ENCODE results near the gene FBXO9. TPM values are rescaled to one million over a fixed set of nuclear protein-coding genes. Genes with fewer than 3 reads are reported as not detected.

FBXO9 gene
- polyA plus RNA-seq, 1 of the 3 experiments (the other 2 are of a cell fraction) = 61.9 TPM

DNA sequence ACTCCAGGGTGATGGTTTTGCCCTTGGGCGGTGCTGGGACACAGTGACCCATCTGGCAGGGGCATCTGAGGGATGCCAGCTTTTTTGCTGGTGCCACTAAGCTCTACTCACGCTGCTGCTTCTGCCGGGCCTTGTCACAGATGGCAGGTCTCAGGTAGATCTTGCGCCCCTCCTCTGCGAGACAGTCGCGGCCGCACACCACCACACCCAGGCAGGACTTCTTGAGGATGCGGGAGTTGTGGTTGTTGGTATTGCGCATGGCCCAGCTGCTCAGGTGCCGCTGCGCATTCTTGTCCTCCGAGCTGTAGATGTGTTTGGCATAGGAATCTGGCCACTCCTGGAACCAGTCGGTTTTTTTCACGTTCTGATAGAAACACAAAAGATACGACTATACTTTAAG is 68.8 kb downstream of the FBXO9 start:
- Histone ChIP-seq H3K9me2 (no peaks in the 10 kb centered on the region), H3K9me3 (no peaks in the 10 kb centered on the region), H3K4me3 (ENCODE audit: low read depth in 2 of 2, low read length in 1 of 2) (no peak overlapping the region), H3K27me3 (ENCODE audit: insufficient read depth) (no peaks in the 10 kb centered on the region; the same call in 1 of the 2 replicates), H3K4me1 (ENCODE audit: control insufficient read depth in 1 of 2, insufficient read depth in 2 of 2, low read depth in 1 of 2, low read length in 1 of 2) (no peaks in the 10 kb centered on the region), H3K27ac (ENCODE audit: low read depth in 2 of 2, low read length in 1 of 2) (no peak overlapping the region), H3K79me2 (ENCODE audit: insufficient read depth) (no peaks in the 10 kb centered on the region), H3K9ac (no peak overlapping the region), H3K36me3 (replicated peaks in 1 of 2; ENCODE audit: control insufficient read depth in 1 of 2, insufficient read depth in 2 of 2, low read length in 1 of 2) (no peaks in the 10 kb centered on the region), H3K4me2 (no peak overlapping the region), H3F3A (replicated peaks; ENCODE audit: insufficient read depth) (no peaks in the 10 kb centered on the region), H4K20me1 (ENCODE audit: insufficient read depth) (no peaks in the 10 kb centered on the region), H2AFZ (ENCODE audit: low read depth) (no peak overlapping the region)
- WGBS (ENCODE audit: low lambda C conversion rate) = 81% methylated on average over 8 of the region's 16 CpGs
- no peak for TF ChIP-seq FOSL2 (IDR thresholded peaks at IDR 0.05; ENCODE audit: borderline replicate concordance, low read depth)
- TF ChIP-seq, protein P1, sequence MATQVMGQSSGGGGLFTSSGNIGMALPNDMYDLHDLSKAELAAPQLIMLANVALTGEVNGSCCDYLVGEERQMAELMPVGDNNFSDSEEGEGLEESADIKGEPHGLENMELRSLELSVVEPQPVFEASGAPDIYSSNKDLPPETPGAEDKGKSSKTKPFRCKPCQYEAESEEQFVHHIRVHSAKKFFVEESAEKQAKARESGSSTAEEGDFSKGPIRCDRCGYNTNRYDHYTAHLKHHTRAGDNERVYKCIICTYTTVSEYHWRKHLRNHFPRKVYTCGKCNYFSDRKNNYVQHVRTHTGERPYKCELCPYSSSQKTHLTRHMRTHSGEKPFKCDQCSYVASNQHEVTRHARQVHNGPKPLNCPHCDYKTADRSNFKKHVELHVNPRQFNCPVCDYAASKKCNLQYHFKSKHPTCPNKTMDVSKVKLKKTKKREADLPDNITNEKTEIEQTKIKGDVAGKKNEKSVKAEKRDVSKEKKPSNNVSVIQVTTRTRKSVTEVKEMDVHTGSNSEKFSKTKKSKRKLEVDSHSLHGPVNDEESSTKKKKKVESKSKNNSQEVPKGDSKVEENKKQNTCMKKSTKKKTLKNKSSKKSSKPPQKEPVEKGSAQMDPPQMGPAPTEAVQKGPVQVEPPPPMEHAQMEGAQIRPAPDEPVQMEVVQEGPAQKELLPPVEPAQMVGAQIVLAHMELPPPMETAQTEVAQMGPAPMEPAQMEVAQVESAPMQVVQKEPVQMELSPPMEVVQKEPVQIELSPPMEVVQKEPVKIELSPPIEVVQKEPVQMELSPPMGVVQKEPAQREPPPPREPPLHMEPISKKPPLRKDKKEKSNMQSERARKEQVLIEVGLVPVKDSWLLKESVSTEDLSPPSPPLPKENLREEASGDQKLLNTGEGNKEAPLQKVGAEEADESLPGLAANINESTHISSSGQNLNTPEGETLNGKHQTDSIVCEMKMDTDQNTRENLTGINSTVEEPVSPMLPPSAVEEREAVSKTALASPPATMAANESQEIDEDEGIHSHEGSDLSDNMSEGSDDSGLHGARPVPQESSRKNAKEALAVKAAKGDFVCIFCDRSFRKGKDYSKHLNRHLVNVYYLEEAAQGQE (IDR thresholded peaks at IDR 0.05; ENCODE audit: low read depth, low read length) = no peak
- TF ChIP-seq TCF12 (IDR thresholded peaks at IDR 0.05) = no peak
- no peak for TF ChIP-seq PBX3 (IDR thresholded peaks at IDR 0.05)
- TF ChIP-seq SMC3 (IDR thresholded peaks at IDR 0.05; ENCODE audit: low read depth, low read length) = no peak
- no peak for TF ChIP-seq CHD2 (IDR thresholded peaks at IDR 0.05; ENCODE audit: low read length, partially characterized antibody)
- TF ChIP-seq MXI1 (IDR thresholded peaks at IDR 0.05; ENCODE audit: low read depth, low read length) = no peak
- TF ChIP-seq, protein P2, sequence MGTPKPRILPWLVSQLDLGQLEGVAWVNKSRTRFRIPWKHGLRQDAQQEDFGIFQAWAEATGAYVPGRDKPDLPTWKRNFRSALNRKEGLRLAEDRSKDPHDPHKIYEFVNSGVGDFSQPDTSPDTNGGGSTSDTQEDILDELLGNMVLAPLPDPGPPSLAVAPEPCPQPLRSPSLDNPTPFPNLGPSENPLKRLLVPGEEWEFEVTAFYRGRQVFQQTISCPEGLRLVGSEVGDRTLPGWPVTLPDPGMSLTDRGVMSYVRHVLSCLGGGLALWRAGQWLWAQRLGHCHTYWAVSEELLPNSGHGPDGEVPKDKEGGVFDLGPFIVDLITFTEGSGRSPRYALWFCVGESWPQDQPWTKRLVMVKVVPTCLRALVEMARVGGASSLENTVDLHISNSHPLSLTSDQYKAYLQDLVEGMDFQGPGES (IDR thresholded peaks at IDR 0.05; ENCODE audit: low read depth, low read length) = no peak
- TF ChIP-seq, protein P3, sequence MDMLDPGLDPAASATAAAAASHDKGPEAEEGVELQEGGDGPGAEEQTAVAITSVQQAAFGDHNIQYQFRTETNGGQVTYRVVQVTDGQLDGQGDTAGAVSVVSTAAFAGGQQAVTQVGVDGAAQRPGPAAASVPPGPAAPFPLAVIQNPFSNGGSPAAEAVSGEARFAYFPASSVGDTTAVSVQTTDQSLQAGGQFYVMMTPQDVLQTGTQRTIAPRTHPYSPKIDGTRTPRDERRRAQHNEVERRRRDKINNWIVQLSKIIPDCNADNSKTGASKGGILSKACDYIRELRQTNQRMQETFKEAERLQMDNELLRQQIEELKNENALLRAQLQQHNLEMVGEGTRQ (IDR thresholded peaks at IDR 0.05; ENCODE audit: borderline replicate concordance, low read depth, low read length) = no peak
- TF ChIP-seq SIN3A (IDR thresholded peaks at IDR 0.05; ENCODE audit: borderline replicate concordance, low read depth, low read length) = no peak
- TF ChIP-seq FOXM1 (IDR thresholded peaks at IDR 0.05; ENCODE audit: low read depth) = no peak
- no peak for TF ChIP-seq TAF1 (IDR thresholded peaks at IDR 0.05; ENCODE audit: borderline replicate concordance, low read depth, low read length)
- no peak for TF ChIP-seq EP300 (IDR thresholded peaks at IDR 0.05; ENCODE audit: borderline replicate concordance in 1 of 2, low read depth in 1 of 2, low read length in 1 of 2)
- TF ChIP-seq, protein P4, sequence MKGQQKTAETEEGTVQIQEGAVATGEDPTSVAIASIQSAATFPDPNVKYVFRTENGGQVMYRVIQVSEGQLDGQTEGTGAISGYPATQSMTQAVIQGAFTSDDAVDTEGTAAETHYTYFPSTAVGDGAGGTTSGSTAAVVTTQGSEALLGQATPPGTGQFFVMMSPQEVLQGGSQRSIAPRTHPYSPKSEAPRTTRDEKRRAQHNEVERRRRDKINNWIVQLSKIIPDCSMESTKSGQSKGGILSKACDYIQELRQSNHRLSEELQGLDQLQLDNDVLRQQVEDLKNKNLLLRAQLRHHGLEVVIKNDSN (IDR thresholded peaks at IDR 0.05; ENCODE audit: borderline replicate concordance, low read depth) = no peak
- TF ChIP-seq NFIC (IDR thresholded peaks at IDR 0.05; ENCODE audit: borderline replicate concordance) = no peak
- no peak for DNase-seq
- ChIA-PET CTCF (no interaction called here), POLR2A (no interaction called here)

Data from SK-N-SH (cell line).